Measurements from ENCODE around the gene SNX24. TPM values are rescaled to one million over a fixed set of nuclear protein-coding genes. Genes with fewer than 3 reads are reported as not detected.
"Not testable (repeated sequence)": the region's sequence is repeated elsewhere in the genome, so short reads cannot be mapped to it uniquely, and the experiment has no call there.

Gene SNX24
- polyA plus RNA-seq, 3 donors = 3.5 to 10.6 (median 8.0) TPM

DNA sequence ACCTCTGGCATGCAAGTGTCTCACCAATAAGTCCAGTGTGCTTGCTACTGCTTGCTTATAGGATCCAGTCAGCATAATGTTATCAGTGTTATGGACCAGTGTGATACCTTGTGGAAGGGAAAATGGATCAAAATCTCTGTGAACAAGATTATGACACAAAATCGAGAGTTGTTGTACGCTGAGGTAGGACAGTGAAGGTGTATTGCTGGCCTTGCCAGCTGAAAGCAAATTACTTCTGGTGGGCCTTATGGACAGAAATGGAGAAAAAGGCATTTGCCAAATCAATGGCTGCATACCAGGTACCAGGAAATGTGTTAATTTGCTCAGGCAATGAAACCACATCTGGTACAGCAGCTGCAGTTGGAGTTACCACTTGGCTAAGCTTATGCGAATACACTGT lies 128.8 kb downstream of the SNX24 start:
- H3K36me3 ChIP-seq (replicated peaks in 1 of 2; ENCODE audit: control insufficient read depth in 1 of 2, insufficient read depth in 2 of 2, low read length in 2 of 2); H3K27ac Mint-ChIP-seq; H3K9ac ChIP-seq (ENCODE audit: insufficient read depth, low read length, poor library complexity, severe bottlenecking); H3K4me3 Mint-ChIP-seq; H3K27me3 ChIP-seq (ENCODE audit: control insufficient read depth in 2 of 2, insufficient read depth in 2 of 2, low read length in 2 of 2); H3K9me3 Mint-ChIP-seq; H3K27me3 Mint-ChIP-seq (ENCODE audit: low read depth in 3 of 3); DNase-seq; H3K9me3 ChIP-seq (replicated peaks in 1 of 2; ENCODE audit: control insufficient read depth in 1 of 2, insufficient read depth in 1 of 2, low read length in 2 of 2); H3K4me1 ChIP-seq (ENCODE audit: control insufficient read depth in 1 of 2, insufficient read depth in 2 of 2, low read length in 2 of 2); H4K20me1 ChIP-seq (ENCODE audit: insufficient read depth, low read length); H3K36me3 Mint-ChIP-seq; H3K4me1 Mint-ChIP-seq; H3K79me2 ChIP-seq (ENCODE audit: insufficient read depth, low read length); H3K27ac ChIP-seq (ENCODE audit: low read depth in 1 of 2, low read length in 2 of 2); intact Hi-C loops (cut with micrococcal nuclease); H3K4me2 ChIP-seq (replicated peaks; ENCODE audit: extremely low read depth, low read length, poor library complexity, severe bottlenecking); H3K4me3 ChIP-seq (replicated peaks in 1 of 3; ENCODE audit: low read depth in 2 of 3, low read length in 3 of 3); H2AFZ ChIP-seq (ENCODE audit: insufficient read depth, low read depth, low read length, poor library complexity, severe bottlenecking): not testable (repeated sequence)
- WGBS (ENCODE audit: insufficient coverage) = 96% methylated on average over 2 of the region's 3 CpGs

DNA sequence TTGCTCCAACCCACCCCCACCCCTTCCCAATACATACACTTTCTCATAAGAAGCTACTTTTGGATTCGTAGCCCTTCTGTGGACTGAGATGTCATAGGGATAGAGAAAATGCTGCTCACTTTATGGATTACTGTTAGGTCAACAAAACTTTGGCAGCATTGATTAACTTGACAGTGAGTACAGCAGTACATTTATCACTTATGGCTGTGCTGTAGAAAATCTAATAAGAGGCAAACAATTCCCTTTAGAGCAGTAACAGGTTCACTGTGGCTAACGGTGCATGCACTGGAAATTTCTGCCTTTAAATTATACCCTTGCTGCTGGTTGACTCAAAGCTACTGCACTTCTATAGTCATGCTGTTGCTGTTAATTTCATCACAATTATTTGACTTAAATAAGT lies 131.9 kb downstream of the SNX24 start:
- TF ChIP-seq CTCF (IDR thresholded peaks at IDR 0.05) = no peak
- intact Hi-C loops (cut with micrococcal nuclease) = no loop called here
- H3K27me3 Mint-ChIP-seq (ENCODE audit: low read depth in 3 of 3) = peaks cover 0 to 2% (median 0%) of the 10 kb centered on the region in 3 donors
- Histone ChIP-seq H3K27ac (ENCODE audit: low read depth in 1 of 2, low read length in 2 of 2) (no peak overlapping the region), H3K27me3 (ENCODE audit: control insufficient read depth in 2 of 2, insufficient read depth in 2 of 2, low read length in 2 of 2) (no peaks in the 10 kb centered on the region), H3K4me1 (ENCODE audit: control insufficient read depth in 1 of 2, insufficient read depth in 2 of 2, low read length in 2 of 2) (no peaks in the 10 kb centered on the region), H2AFZ (ENCODE audit: insufficient read depth, low read depth, low read length, poor library complexity, severe bottlenecking) (no peak overlapping the region), H3K36me3 (replicated peaks in 1 of 2; ENCODE audit: control insufficient read depth in 1 of 2, insufficient read depth in 2 of 2, low read length in 2 of 2) (no peaks in the 10 kb centered on the region), H3K9ac (ENCODE audit: insufficient read depth, low read length, poor library complexity, severe bottlenecking) (no peak overlapping the region), H3K9me3 (replicated peaks in 1 of 2; ENCODE audit: control insufficient read depth in 1 of 2, insufficient read depth in 1 of 2, low read length in 2 of 2) (no peaks in the 10 kb centered on the region), H3K4me3 (replicated peaks in 1 of 3; ENCODE audit: low read depth in 2 of 3, low read length in 3 of 3) (no peak overlapping the region), H3K4me2 (replicated peaks; ENCODE audit: extremely low read depth, low read length, poor library complexity, severe bottlenecking) (no peak overlapping the region), H4K20me1 (ENCODE audit: insufficient read depth, low read length) (no peaks in the 10 kb centered on the region), H3K79me2 (ENCODE audit: insufficient read depth, low read length) (no peaks in the 10 kb centered on the region)
- whole genome bisulfite sequencing (ENCODE audit: insufficient coverage) = no CpG with 5 or more reads among the region's 2 CpGs
- H3K36me3 Mint-ChIP-seq = peaks cover 0 to 5% of the 10 kb centered on the region in 2 donors
- no peak for DNase-seq
- H3K4me1 Mint-ChIP-seq = no peaks in the 10 kb centered on the region
- H3K9me3 Mint-ChIP-seq = peaks cover 0 to 5% (median 0%) of the 10 kb centered on the region in 7 donors
- H3K4me3 Mint-ChIP-seq = no peak overlapping the region
- H3K27ac Mint-ChIP-seq = no peak overlapping the region

All from CD14-positive monocyte (primary cell).